Suprapubic skin (tissue), 4 donors: ENCODE results near the gene KCNJ9.

Source experiments
- EP300 ChIP-seq: sonication (generic); formaldehyde crosslinking; IDR thresholded peaks from one replicate; pipeline ENCODE4 v1.6.1; 2017; ENCODE audit warnings: antibody characterized with exemption
- POLR2A ChIP-seq, 2 donors: fragments of 450-650 bp; IDR thresholded peaks; one replicate each; pipeline ENCODE4 v1.6.1; 2017; ENCODE audit warnings: antibody characterized with exemption in 2 of 2, mild to moderate bottlenecking in 2 of 2, moderate library complexity in 2 of 2
- POLR2AphosphoS5 ChIP-seq, 3 donors: sonication (generic); formaldehyde crosslinking; IDR thresholded peaks; one replicate each; pipeline ENCODE4 v1.6.1; 2017; ENCODE audit warnings: antibody characterized with exemption in 3 of 3
- TF ChIP-seq, protein P1 (sequence below), 2 donors: fragments of 200-600 bp in 1 of 2; fragments of 450-650 bp in 1 of 2; sonication (generic) in 1 of 2; IDR thresholded peaks; one replicate each; pipeline ENCODE4 v1.5.1; 2016 to 2019; ENCODE audit warnings: antibody characterized with exemption in 2 of 2, mild to moderate bottlenecking in 1 of 2, moderate library complexity in 1 of 2

DNA sequence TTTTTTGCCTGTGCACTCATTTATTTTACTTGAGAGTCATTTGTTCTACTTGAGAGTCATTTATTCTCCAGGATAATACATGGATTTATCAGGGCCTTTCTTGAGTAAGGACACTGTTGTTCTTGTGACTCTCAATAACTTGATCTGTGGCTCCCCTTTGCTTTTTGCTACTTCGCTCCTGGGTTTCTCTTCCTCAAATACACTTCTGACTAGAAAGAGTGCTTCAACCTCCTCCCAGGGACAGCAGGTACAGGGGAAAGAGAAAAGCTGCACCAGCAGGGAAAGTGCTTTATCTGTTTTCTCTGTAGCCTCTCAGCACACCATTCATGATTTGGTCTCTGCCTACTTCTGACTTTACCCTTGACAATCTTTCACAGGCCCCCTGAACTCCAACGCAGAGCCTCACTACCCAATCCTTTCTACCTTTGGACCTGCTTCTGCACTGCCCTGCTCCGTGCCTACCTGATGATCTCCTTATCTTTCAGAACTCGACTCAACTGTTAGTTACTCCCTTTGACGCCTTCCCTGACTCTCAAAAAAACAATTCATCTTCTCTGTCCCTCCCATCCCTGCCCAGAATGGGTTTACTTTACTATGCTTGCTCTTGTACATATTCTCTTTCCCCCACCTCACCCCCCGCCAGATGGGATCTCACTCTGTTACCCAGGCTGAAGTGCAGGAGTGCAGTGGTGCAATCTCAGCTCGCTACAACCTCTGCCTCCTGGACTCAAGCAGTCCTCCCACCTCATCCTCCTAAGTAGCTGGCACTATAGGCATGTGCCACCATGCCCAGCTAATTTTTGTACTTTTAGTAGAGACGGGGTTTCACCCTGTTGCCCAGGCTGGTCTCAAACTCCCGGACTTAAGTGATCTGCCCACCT, 34.0 kb upstream of the KCNJ9 start:
- TF ChIP-seq, protein P1, sequence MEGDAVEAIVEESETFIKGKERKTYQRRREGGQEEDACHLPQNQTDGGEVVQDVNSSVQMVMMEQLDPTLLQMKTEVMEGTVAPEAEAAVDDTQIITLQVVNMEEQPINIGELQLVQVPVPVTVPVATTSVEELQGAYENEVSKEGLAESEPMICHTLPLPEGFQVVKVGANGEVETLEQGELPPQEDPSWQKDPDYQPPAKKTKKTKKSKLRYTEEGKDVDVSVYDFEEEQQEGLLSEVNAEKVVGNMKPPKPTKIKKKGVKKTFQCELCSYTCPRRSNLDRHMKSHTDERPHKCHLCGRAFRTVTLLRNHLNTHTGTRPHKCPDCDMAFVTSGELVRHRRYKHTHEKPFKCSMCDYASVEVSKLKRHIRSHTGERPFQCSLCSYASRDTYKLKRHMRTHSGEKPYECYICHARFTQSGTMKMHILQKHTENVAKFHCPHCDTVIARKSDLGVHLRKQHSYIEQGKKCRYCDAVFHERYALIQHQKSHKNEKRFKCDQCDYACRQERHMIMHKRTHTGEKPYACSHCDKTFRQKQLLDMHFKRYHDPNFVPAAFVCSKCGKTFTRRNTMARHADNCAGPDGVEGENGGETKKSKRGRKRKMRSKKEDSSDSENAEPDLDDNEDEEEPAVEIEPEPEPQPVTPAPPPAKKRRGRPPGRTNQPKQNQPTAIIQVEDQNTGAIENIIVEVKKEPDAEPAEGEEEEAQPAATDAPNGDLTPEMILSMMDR (IDR thresholded peaks at IDR 0.05): no peak
- TF ChIP-seq POLR2AphosphoS5 (IDR thresholded peaks at IDR 0.05) (no peak), EP300 (no peak), POLR2A (IDR thresholded peaks at IDR 0.05) (no peak)
